Activated CD8-positive, alpha-beta T cell treated with anti-CD3 and anti-CD28 coated beads for 36 hours (primary cell): Measurements from ENCODE around the gene PBX3. TPM values are rescaled to one million over a fixed set of nuclear protein-coding genes. Genes with fewer than 3 reads are reported as not detected.

Experiments used
- ATAC-seq: fragments of 200-7000 bp; cut with Tn5 transposase; one replicate; pipeline ENCODE4 v1.10.0; 2021; ENCODE audit warnings: mild to moderate bottlenecking, moderate library complexity
- CTCF ChIA-PET: fragments of 350-600 bp; sonication (Branson Sonifier 250); formaldehyde crosslinking; loops from one replicate; lab custom pipeline; 2021; ENCODE audit warnings: antibody characterized with exemption; lab: Charles Lee
- POLR2A ChIA-PET: fragments of 350-600 bp; sonication (Branson Sonifier 250); formaldehyde crosslinking; loops from one replicate; lab custom pipeline; 2021; ENCODE audit warnings: antibody characterized with exemption; lab: Charles Lee
- DNase-seq: peaks from one replicate; pipeline ENCODE4 v3.0.0-alpha.2; 2020
- H3K27ac Mint-ChIP-seq: one replicate; pipeline ENCODE4 v1.8.0; 2021; ENCODE audit warnings: mild to moderate bottlenecking, mixed read lengths
- H3K27me3 Mint-ChIP-seq: one replicate; pipeline ENCODE4 v1.8.0; 2021; ENCODE audit warnings: mixed read lengths
- H3K36me3 Mint-ChIP-seq: one replicate; pipeline ENCODE4 v1.8.0; 2021; ENCODE audit warnings: low read depth, mixed read lengths
- H3K4me1 Mint-ChIP-seq: one replicate; pipeline ENCODE4 v1.8.0; 2021; ENCODE audit warnings: low read depth, mixed read lengths
- H3K4me3 Mint-ChIP-seq: one replicate; pipeline ENCODE4 v1.8.0; 2021; ENCODE audit warnings: mild to moderate bottlenecking, moderate library complexity, mixed read lengths
- H3K9me3 Mint-ChIP-seq: one replicate; pipeline ENCODE4 v1.8.0; 2021; ENCODE audit warnings: mixed read lengths
- intact Hi-C: fragments of 100-400 bp; cut with micrococcal nuclease; formaldehyde crosslinking; loops from one replicate; pipeline ENCODE4 v1.10.0; 2022
- total RNA-seq, 2 experiments: library from RNA; stranded (reverse); gene quantifications; one replicate each; pipeline ENCODE4 v1.2.3, GENCODE V29; 2021
- TF ChIP-seq, protein P1 (sequence below): fragments of 200-600 bp; IDR thresholded peaks from one replicate; pipeline ENCODE4 v1.8.0; 2022; ENCODE audit warnings: antibody characterized with exemption, mild to moderate bottlenecking

Gene PBX3
- total RNA-seq, 2 experiments from 2014 or later = 11.5 to 14.1 TPM

- no peaks in the 10 kb centered on the region for H3K9me3 Mint-ChIP-seq
- H3K4me3 Mint-ChIP-seq = peak overlapping the region; percentile 87
- no peak overlapping the region for H3K27ac Mint-ChIP-seq
- CTCF ChIA-PET = no interaction called here
- peaks cover 3% of the 10 kb centered on the region for H3K27me3 Mint-ChIP-seq
- peaks cover 8% of the 10 kb centered on the region for H3K36me3 Mint-ChIP-seq
- ATAC-seq (no peak), DNase-seq (no peak)
- POLR2A ChIA-PET = interaction anchor here (1.2 to 1.9 kb wide), 3 partner anchors 16 to 44 kb away, joined by 3 to 8 read pairs (median 4); partner anchors contain the start of gene MAPKAP1
- TF ChIP-seq, protein P1, sequence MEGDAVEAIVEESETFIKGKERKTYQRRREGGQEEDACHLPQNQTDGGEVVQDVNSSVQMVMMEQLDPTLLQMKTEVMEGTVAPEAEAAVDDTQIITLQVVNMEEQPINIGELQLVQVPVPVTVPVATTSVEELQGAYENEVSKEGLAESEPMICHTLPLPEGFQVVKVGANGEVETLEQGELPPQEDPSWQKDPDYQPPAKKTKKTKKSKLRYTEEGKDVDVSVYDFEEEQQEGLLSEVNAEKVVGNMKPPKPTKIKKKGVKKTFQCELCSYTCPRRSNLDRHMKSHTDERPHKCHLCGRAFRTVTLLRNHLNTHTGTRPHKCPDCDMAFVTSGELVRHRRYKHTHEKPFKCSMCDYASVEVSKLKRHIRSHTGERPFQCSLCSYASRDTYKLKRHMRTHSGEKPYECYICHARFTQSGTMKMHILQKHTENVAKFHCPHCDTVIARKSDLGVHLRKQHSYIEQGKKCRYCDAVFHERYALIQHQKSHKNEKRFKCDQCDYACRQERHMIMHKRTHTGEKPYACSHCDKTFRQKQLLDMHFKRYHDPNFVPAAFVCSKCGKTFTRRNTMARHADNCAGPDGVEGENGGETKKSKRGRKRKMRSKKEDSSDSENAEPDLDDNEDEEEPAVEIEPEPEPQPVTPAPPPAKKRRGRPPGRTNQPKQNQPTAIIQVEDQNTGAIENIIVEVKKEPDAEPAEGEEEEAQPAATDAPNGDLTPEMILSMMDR = no peak
- intact Hi-C loops = loop anchor here (5.0 kb wide), 1 partner anchor 99 kb away; no protein-coding TSS in a partner anchor
- H3K4me1 Mint-ChIP-seq = peaks cover 29% of the 10 kb centered on the region
Observed at GRCh38 chr9:125746774-125747052, 460 bp upstream of the PBX3 start.

DNA sequence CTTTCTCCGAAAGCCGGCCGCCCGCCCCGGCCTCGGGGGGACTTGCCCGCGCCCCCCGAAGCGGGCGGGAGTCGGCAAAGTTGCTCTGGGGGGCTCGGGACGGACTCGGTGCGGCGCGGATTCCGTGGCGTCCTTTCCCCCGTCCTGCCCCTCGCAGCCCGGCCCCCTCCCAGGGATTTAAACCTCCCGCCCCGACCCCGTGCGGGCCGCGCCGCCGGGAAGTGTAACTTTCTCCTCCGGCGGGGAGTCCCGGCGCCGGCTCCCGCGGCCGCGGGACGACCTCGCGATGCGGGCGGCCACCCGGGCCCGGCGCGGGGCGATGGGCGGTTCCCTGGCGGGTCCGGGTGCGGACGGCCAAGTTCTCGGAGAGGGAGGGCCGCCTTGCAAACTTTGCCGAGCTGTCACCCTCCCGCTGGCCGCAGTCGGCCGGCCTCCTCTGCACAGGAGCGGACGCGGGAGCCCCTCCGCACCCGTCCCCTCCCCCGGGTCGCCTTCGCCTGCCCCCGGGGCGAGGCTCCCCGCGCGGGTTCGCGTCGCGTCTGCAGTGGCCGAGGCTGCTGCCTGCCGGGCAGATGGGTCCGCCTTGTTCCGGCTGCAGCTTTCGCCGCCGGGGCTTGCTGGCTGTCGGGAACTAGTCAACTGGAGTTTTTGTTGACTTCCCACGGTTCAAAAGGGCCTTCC lies 732 bp downstream of the PBX3 start:
- POLR2A ChIA-PET = no interaction called here
- Mint-ChIP-seq H3K9me3 (no peaks in the 10 kb centered on the region), H3K36me3 (peaks cover 13% of the 10 kb centered on the region), H3K27me3 (peaks cover 3% of the 10 kb centered on the region), H3K4me1 (peaks cover 29% of the 10 kb centered on the region), H3K27ac (peak overlapping the region; percentile 69), H3K4me3 (peak overlapping the region; percentile 83)
- TF ChIP-seq, protein P1 = no peak
- no peak for ATAC-seq
- DNase-seq = peak; percentile 24
- intact Hi-C loops = loop anchor here (5.0 kb wide), 1 partner anchor 101 kb away; no protein-coding TSS in a partner anchor
- CTCF ChIA-PET = interaction anchor here (3.4 kb wide), 1 partner anchor 189 kb away, joined by 15 read pairs; no protein-coding TSS in a partner anchor

GRCh38 chr9:125748446-125749099 lies 1.4 kb downstream of the PBX3 start:
- Mint-ChIP-seq H3K36me3 (peaks cover 13% of the 10 kb centered on the region), H3K9me3 (no peaks in the 10 kb centered on the region), H3K4me1 (peaks cover 29% of the 10 kb centered on the region), H3K4me3 (peak overlapping the region; percentile 83), H3K27ac (peak overlapping the region; percentile 69), H3K27me3 (peaks cover 3% of the 10 kb centered on the region)
- ATAC-seq (no peak), DNase-seq (peak; percentile 22)
- TF ChIP-seq, protein P1 = no peak
- intact Hi-C loops = loop anchor here (5.0 kb wide), 1 partner anchor 101 kb away; no protein-coding TSS in a partner anchor
- ChIA-PET CTCF (interaction anchor here (3.4 kb wide), 1 partner anchor 190 kb away, joined by 15 read pairs; no protein-coding TSS in a partner anchor), POLR2A (interaction anchor here (2.1 kb wide), 1 partner anchor 42 kb away, joined by 5 read pairs; the partner anchor contains the start of gene MAPKAP1)

DNA sequence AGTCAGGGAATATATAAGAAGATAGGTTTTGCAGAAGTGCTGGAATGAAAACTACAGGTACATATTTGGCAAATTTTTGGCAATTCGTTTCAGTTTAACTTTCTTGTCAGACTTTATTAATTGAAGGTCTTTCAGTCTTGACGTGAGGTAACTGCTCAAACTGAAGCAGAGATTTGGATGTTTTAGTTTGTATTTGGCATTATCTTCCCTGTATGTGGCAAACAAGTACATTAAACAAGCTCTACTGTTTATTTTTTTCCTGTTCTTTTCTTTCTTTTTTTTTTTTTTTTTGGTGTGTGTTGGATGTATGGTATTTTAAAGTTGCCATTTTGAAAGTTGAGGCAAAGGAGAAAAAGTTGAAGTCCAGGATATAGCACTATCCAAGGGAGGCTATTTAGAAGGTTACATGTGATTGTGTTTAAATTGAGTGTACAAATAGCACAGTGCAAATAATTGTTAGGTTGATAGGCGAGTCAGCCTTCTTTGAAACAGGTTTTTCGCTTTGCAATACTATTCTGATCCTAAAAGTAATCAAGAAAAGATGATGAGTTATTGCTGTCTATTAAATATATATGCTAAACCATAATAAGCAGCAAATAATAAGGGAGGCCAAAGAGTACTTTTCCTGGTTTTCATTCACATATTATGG lies 2.2 kb downstream of the PBX3 start:
- intact Hi-C loops = loop anchor here (5.0 kb wide), 1 partner anchor 102 kb away; no protein-coding TSS in a partner anchor
- peaks cover 33% of the 10 kb centered on the region for H3K4me1 Mint-ChIP-seq
- H3K27me3 Mint-ChIP-seq = peaks cover 3% of the 10 kb centered on the region
- ChIA-PET CTCF (interaction anchor here (1.1 to 3.4 kb wide), 3 partner anchors 12 to 742 kb away, joined by 3 to 15 read pairs (median 4); no protein-coding TSS in a partner anchor), POLR2A (interaction anchor here (2.1 kb wide), 1 partner anchor 43 kb away, joined by 5 read pairs; the partner anchor contains the start of gene MAPKAP1)
- DNase-seq (no peak), ATAC-seq (no peak)
- peaks cover 13% of the 10 kb centered on the region for H3K36me3 Mint-ChIP-seq
- TF ChIP-seq, protein P1 = no peak
- H3K4me3 Mint-ChIP-seq = peak overlapping the region; percentile 83
- no peaks in the 10 kb centered on the region for H3K9me3 Mint-ChIP-seq
- no peak overlapping the region for H3K27ac Mint-ChIP-seq
